NB4 (cell line): ENCODE measurements around the gene ANXA6.

Experiments
- CTCF ChIP-seq: IDR thresholded peaks from one replicate; pipeline ENCODE4 v1.5.1; 2012; ENCODE audit warnings: low read depth, low read length
- MAX ChIP-seq: IDR thresholded peaks from 2 replicates; pipeline ENCODE4 v1.6.1; 2011; ENCODE audit warnings: low read depth, low read length
- MYC ChIP-seq: IDR thresholded peaks from 2 replicates; pipeline ENCODE4 v1.6.1; 2011; ENCODE audit warnings: low read depth, low read length

GRCh38 chr5:151199581-151200185 lies 42.1 kb upstream of the ANXA6 start:
- no peak for TF ChIP-seq CTCF
- TF ChIP-seq MYC, result no peak
- no peak for TF ChIP-seq MAX
